ENCODE measurements around the gene WNT8B.

GRCh38 chr10:100509241-100509840 is 46.5 kb downstream of the WNT8B start:
- no peak for TF ChIP-seq CTCF (IDR thresholded peaks at IDR 0.05)
- no peak for TF ChIP-seq POLR2A (IDR thresholded peaks at IDR 0.05)
- TF ChIP-seq EP300 (IDR thresholded peaks at IDR 0.05; ENCODE audit: low read depth), result no peak
